Activated naive CD8-positive, alpha-beta T cell treated with anti-CD3 and anti-CD28 coated beads, Interleukin-2, amount 10 ng/mL, durations not matched to agents 7 days and 5 days (primary cell): ENCODE measurements around the gene PDE6D. TPM values are rescaled to one million over a fixed set of nuclear protein-coding genes. Genes with fewer than 3 reads are reported as not detected.

ENCODE experiments used
- ATAC-seq: fragments of 150-1000 bp; cut with Tn5 transposase; one replicate; pipeline ENCODE4 v1.10.0; 2021; ENCODE audit warnings: low read depth, moderate library complexity
- POLR2A ChIA-PET: fragments of 350-600 bp; sonication (Branson Sonifier 250); formaldehyde crosslinking; loops from one replicate; lab custom pipeline; 2021; ENCODE audit warnings: antibody characterized with exemption; lab: Charles Lee
- DNase-seq: peaks from one replicate; pipeline ENCODE4 v3.0.0; 2021
- H3K27ac Mint-ChIP-seq: one replicate; pipeline ENCODE4 v1.8.0; 2022; ENCODE audit warnings: mild to moderate bottlenecking, mixed read lengths
- H3K27me3 Mint-ChIP-seq: one replicate; pipeline ENCODE4 v1.8.0; 2022; ENCODE audit warnings: mild to moderate bottlenecking, moderate library complexity, mixed read lengths
- H3K36me3 Mint-ChIP-seq: one replicate; pipeline ENCODE4 v1.8.0; 2021; ENCODE audit warnings: mild to moderate bottlenecking, mixed read lengths
- H3K4me1 Mint-ChIP-seq: one replicate; pipeline ENCODE4 v1.8.0; 2021; ENCODE audit warnings: mixed read lengths
- H3K4me3 Mint-ChIP-seq: one replicate; pipeline ENCODE4 v1.8.0; 2022; ENCODE audit warnings: mild to moderate bottlenecking, moderate library complexity, mixed read lengths
- H3K9me3 Mint-ChIP-seq: one replicate; pipeline ENCODE4 v1.8.0; 2021; ENCODE audit warnings: mixed read lengths
- total RNA-seq, 2 experiments: library from RNA; stranded (reverse); gene quantifications; one replicate each; pipeline ENCODE4 v1.2.3, GENCODE V29; 2021

PDE6D gene
- total RNA-seq, 2 experiments from 2014 or later: 34.1 TPM

- Mint-ChIP-seq H3K4me1 (peaks cover 46% of the 10 kb centered on the region), H3K27ac (peak overlapping the region; percentile 79), H3K27me3 (no peaks in the 10 kb centered on the region), H3K4me3 (peak overlapping the region; percentile 96), H3K36me3 (peaks cover 1% of the 10 kb centered on the region), H3K9me3 (no peaks in the 10 kb centered on the region)
- no peak for ATAC-seq
- POLR2A ChIA-PET: no interaction called here
- no peak for DNase-seq
Measured at GRCh38 chr2:231786917-231787292, 5.8 kb upstream of the PDE6D start.

GRCh38 chr2:231786177-231786916 lies 5.3 kb upstream of the PDE6D start, which contains the start of gene COPS7B:
TSS of gene COPS7B (plus strand) at chr2:231786445. CDS start at chr2:231788571, 2,126 bp downstream.
- peak within 1 kb of the TSS; percentile 79 for H3K27ac Mint-ChIP-seq
- no peaks in the 10 kb centered on the region for H3K9me3 Mint-ChIP-seq
- ATAC-seq (peak; percentile 61), DNase-seq (peak; percentile 88)
- POLR2A ChIA-PET: interaction anchor here (0.6 to 1.2 kb wide), 7 partner anchors 12 to 1517 kb away, joined by 3 to 6 read pairs (median 4); partner anchors contain the start of genes NCL and PTMA
- H3K4me3 Mint-ChIP-seq: peak within 1 kb of the TSS; percentile 96
- peaks cover 47% of the 10 kb centered on the region for H3K4me1 Mint-ChIP-seq
- peaks cover 1% of the 10 kb centered on the region for H3K36me3 Mint-ChIP-seq
- H3K27me3 Mint-ChIP-seq: no peaks in the 10 kb centered on the region

GRCh38 chr2:231785822-231786176 lies 4.7 kb upstream of the PDE6D start:
- Mint-ChIP-seq H3K27me3 (no peaks in the 10 kb centered on the region), H3K4me1 (peaks cover 47% of the 10 kb centered on the region), H3K4me3 (peak overlapping the region; percentile 96), H3K9me3 (no peaks in the 10 kb centered on the region), H3K36me3 (peaks cover 1% of the 10 kb centered on the region), H3K27ac (peak overlapping the region; percentile 75)
- DNase-seq (no peak), ATAC-seq (no peak)
- POLR2A ChIA-PET: interaction anchor here (0.5 to 1.2 kb wide), 7 partner anchors 13 to 381 kb away, joined by 3 to 4 read pairs (median 3); partner anchors contain the start of genes NCL and PTMA

GRCh38 chr2:231785413-231785812 lies 4.3 kb upstream of the PDE6D start:
- peak overlapping the region; percentile 96 for H3K4me3 Mint-ChIP-seq
- DNase-seq (no peak), ATAC-seq (no peak)
- H3K36me3 Mint-ChIP-seq: peaks cover 1% of the 10 kb centered on the region
- H3K9me3 Mint-ChIP-seq: no peaks in the 10 kb centered on the region
- POLR2A ChIA-PET: interaction anchor here (0.5 to 1.2 kb wide), 6 partner anchors 13 to 381 kb away, joined by 3 to 4 read pairs (median 3); partner anchors contain the start of gene NCL
- peaks cover 47% of the 10 kb centered on the region for H3K4me1 Mint-ChIP-seq
- no peak overlapping the region for H3K27ac Mint-ChIP-seq
- H3K27me3 Mint-ChIP-seq: no peaks in the 10 kb centered on the region

GRCh38 chr2:231781798-231782726 lies 980 bp upstream of the PDE6D start:
- no peaks in the 10 kb centered on the region for H3K9me3 Mint-ChIP-seq
- peak overlapping the region; percentile 98 for H3K4me3 Mint-ChIP-seq
- H3K27ac Mint-ChIP-seq: peak overlapping the region; percentile 94
- POLR2A ChIA-PET: interaction anchor here (0.6 to 1.8 kb wide), 5 partner anchors 15 to 318 kb away, joined by 3 to 6 read pairs (median 5); partner anchors contain the start of genes NCL and PTMA
- H3K27me3 Mint-ChIP-seq: no peaks in the 10 kb centered on the region
- ATAC-seq: peak; percentile 0
- H3K36me3 Mint-ChIP-seq: peaks cover 3% of the 10 kb centered on the region
- no peak for DNase-seq
- H3K4me1 Mint-ChIP-seq: peaks cover 52% of the 10 kb centered on the region

- no peak for DNase-seq
- peaks cover 3% of the 10 kb centered on the region for H3K36me3 Mint-ChIP-seq
- peak overlapping the region; percentile 98 for H3K4me3 Mint-ChIP-seq
- H3K4me1 Mint-ChIP-seq: peaks cover 44% of the 10 kb centered on the region
- H3K27ac Mint-ChIP-seq: peak overlapping the region; percentile 94
- ATAC-seq: no peak
- POLR2A ChIA-PET: interaction anchor here (1.8 kb wide), 1 partner anchor 316 kb away, joined by 6 read pairs; the partner anchor contains the start of gene NCL
- no peaks in the 10 kb centered on the region for H3K9me3 Mint-ChIP-seq
- no peaks in the 10 kb centered on the region for H3K27me3 Mint-ChIP-seq
Measured at GRCh38 chr2:231780123-231780908, 766 bp downstream of the PDE6D start.

- ATAC-seq (peak; percentile 50), DNase-seq (no peak)
- Mint-ChIP-seq H3K4me1 (peaks cover 25% of the 10 kb centered on the region), H3K27ac (no peak overlapping the region), H3K9me3 (no peaks in the 10 kb centered on the region), H3K36me3 (no peaks in the 10 kb centered on the region), H3K4me3 (no peak overlapping the region), H3K27me3 (no peaks in the 10 kb centered on the region)
- POLR2A ChIA-PET: interaction anchor here (1.0 kb wide), 1 partner anchor 55 kb away, joined by 3 read pairs; no protein-coding TSS in a partner anchor
Measured at GRCh38 chr2:231769170-231770136, 11.6 kb downstream of the PDE6D start.

GRCh38 chr2:231765496-231765929 lies 15.6 kb downstream of the PDE6D start:
- Mint-ChIP-seq H3K4me1 (peaks cover 26% of the 10 kb centered on the region), H3K27ac (peak overlapping the region; percentile 55), H3K9me3 (no peaks in the 10 kb centered on the region), H3K27me3 (no peaks in the 10 kb centered on the region), H3K4me3 (peak overlapping the region; percentile 14), H3K36me3 (no peaks in the 10 kb centered on the region)
- DNase-seq (no peak), ATAC-seq (peak; percentile 58)
- POLR2A ChIA-PET: no interaction called here

GRCh38 chr2:231764760-231765159 lies 16.3 kb downstream of the PDE6D start:
- ATAC-seq (no peak), DNase-seq (no peak)
- no peak overlapping the region for H3K4me3 Mint-ChIP-seq
- H3K27ac Mint-ChIP-seq: no peak overlapping the region
- POLR2A ChIA-PET: no interaction called here
- no peaks in the 10 kb centered on the region for H3K27me3 Mint-ChIP-seq
- H3K36me3 Mint-ChIP-seq: no peaks in the 10 kb centered on the region
- no peaks in the 10 kb centered on the region for H3K9me3 Mint-ChIP-seq
- peaks cover 23% of the 10 kb centered on the region for H3K4me1 Mint-ChIP-seq

GRCh38 chr2:231764124-231764523 lies 17.0 kb downstream of the PDE6D start:
- H3K27ac Mint-ChIP-seq: no peak overlapping the region

GRCh38 chr2:231761735-231762134 lies 19.3 kb downstream of the PDE6D start:
- no peak for DNase-seq
- Mint-ChIP-seq H3K36me3 (no peaks in the 10 kb centered on the region), H3K4me3 (no peak overlapping the region), H3K4me1 (peaks cover 16% of the 10 kb centered on the region), H3K27ac (no peak overlapping the region), H3K9me3 (no peaks in the 10 kb centered on the region), H3K27me3 (no peaks in the 10 kb centered on the region)
- POLR2A ChIA-PET: no interaction called here
- ATAC-seq: no peak

More at GRCh38 chr2:231764124-231764523, 17.0 kb downstream of the PDE6D start:
- no peaks in the 10 kb centered on the region for H3K36me3 Mint-ChIP-seq
- peaks cover 17% of the 10 kb centered on the region for H3K4me1 Mint-ChIP-seq
- H3K27me3 Mint-ChIP-seq: no peaks in the 10 kb centered on the region
- POLR2A ChIA-PET: no interaction called here
- DNase-seq: no peak
- H3K9me3 Mint-ChIP-seq: no peaks in the 10 kb centered on the region
- no peak for ATAC-seq
- H3K4me3 Mint-ChIP-seq: no peak overlapping the region
